NCI-H774 (cell line): ENCODE measurements around the gene TANGO2.
"Not testable (repeated sequence)": the region's sequence is repeated elsewhere in the genome, so short reads cannot be mapped to it uniquely, and the experiment has no call there.

ENCODE experiments used
- DNase-seq: peaks from one replicate; lab custom pipeline; 2025; lab: John Stamatoyannopoulos, UW

The TANGO2 gene

DNA sequence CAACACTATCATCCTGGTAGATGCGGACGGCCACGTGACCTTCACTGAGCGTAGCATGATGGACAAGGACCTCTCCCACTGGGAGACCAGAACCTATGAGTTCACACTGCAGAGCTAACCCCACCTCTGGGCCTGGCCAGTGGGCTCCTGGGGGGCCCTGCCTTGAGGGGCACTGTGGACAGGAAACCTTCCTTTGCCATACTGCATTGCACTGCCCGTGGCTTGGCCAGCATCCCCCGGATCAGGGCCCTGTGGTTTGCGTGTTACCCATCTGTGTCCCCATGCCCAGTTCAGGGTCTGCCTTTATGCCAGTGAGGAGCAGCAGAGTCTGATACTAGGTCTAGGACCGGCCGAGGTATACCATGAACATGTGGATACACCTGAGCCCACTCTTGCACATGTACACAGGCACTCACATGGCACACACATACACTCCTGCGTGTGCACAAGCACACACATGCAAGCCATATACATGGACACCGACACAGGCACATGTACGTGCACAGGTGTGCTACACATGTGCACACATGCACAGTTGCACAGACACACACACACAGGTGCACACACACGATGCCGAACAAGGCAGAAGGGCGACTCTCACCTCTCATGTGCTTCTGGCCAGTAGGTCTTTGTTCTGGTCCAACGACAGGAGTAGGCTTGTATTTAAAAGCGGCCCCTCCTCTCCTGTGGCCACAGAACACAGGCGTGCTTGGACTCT lies 43.8 kb downstream of the TANGO2 start:
- no peak for DNase-seq

DNA sequence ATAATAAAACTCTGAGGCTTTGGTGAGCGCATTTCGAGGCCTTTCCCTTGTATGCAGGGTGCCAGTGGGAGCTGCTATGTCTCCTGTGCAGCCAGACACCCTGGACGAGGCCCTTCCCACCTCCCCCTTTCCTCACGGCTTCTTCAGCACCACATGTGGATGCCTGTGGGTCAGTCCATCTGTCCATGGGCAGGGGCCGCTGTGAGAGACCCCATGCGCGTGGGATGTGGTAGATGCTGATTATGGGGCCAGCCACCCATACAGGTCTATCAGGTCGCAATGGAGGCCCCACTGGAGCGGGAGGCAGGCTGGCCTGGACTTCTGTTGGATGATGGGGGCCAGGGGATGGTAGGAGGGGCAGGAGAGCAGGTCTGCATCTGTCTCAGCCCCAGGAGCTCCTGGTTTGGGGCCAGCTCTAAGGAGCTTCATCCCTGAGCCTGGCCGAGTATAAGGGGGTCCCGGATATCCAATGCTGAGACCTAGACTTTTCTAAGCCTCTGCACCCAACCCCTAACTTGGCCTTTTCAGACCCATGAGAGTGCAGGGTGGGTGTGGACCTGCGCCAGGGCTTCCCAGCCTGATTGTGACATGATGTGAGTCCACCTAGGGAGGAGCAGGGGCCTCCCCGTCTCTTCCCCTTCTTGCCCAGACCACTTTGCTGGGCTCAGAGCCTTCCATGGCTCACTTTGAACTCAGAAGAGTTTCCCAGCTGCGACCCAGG lies 45.1 kb downstream of the TANGO2 start:
- no peak for DNase-seq

DNA sequence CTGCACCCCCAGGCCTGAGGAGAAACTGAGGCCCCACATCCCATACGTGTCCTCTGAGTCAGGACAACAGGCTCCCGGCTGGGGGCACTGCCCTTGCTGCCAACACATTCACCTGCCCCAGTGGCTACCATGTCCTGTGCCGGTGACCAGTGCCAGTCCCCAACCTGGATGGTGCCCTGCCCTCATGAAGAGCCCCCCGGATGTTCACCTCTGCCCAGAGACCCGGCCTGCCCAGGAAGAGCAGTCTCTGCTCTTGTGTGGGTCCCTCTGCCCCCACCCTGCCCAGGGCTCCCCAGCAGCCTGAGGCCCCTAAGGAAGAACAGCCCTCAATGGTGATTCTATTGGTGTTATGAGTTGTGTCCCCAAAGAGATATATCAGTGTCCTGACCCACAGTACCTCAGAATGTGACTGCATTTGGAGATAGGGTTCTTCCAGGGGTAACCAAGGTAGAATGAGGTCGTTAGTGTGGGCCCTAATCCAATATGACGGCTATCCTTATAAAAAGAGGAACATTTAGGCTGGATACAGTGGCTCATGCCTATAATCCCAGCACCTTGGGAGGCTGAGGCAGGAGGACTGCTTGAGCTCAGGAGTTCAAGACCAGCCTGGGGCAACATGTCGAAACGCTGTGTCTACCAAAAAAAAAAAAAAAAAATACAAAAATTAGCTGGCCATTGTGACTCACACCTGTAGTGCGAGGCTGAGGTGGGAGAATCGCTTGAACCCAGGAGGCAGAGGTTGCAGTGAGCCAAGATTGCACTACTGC lies 45.9 kb downstream of the TANGO2 start:
- DNase-seq: no peak

DNA sequence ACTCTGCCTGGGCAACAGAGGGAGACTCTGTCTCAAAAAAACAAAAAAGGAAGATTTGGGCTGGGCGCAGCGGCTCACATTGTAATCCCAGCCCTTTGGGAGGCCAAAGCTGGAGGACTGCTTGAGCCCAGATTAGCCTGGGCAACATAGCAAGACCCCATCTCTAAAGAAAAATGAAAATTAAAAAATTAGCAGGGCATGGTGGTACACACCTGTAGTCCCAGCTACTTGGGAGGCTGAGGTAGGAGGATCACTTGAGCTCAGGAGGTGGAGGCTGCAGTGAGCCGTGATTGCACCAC lies 46.4 kb downstream of the TANGO2 start:
- not testable (repeated sequence) for DNase-seq

DNA sequence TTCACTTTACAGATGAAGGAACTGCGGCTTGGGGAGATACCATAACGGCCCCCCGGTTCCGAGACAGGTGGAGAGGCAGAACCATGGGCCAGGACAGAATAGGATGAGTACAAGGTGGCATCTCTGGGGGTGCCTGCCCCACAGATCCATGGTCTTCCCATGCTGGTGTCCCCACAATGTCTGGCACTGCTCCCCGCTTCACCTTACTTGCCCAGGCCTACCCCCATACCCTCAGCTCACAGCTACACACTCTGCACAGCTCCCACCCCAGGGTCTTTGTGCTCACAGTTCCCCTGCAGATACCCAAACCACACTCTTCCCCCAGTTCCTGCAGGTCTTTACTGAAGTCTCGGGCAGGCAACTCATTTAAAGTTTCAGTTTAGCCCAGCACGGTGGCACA lies 47.7 kb downstream of the TANGO2 start:
- DNase-seq: no peak

DNA sequence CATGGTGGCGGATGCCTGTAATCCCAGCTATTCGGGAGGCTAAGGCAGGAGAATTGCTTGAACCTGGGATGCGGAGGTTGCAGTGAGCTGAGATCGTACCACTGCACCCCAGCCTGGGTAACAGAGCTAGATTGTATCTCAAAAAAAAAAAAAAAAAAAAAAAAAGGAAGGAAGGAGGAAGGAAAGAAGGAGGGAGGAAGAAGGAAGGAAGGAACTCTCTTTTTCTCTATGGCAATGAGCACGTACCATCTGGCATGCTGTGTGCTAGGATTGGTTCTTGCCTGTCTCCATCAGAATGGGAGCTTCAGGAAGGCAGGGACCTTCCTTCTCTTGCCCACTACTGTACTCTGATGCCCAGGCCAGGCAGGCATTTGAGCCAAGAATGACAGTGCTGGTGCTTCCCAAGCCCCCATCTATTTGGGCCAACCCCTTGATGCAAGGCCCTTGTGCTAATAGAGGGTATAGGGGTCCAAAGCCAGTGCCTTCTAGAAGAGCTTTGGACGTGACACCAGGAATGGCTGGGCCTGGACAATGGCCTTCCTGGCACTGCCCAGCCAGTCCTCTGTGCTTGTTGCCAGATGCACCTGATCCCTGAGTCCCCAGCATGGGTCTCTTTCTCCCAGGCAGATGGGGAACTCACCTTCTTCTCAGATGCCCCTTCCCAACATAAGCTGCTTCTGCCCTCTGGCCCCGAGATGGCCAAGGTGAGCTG lies 48.6 kb downstream of the TANGO2 start:
- no peak for DNase-seq

DNA sequence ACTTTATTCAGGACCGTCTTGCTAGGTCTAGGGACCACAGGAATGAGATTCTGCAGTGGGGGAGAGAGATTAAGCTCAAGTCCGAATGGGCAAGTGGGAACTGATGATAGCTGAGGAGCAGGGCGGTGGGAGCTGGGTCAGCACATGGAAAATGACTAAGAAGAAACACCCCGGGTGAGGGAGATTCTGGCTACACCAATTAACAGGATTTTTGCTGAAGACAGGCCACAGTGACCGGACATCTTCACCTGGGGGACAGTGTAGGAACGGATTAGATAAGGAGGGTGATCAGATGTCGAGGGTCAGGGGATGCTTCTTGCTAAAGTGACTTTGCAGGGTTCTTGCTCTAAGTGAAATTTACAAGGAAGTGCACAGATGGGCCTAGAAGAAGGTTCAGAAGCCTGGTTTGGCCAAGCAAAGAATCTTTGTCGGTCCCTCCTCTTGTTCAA lies 50.6 kb downstream of the TANGO2 start:
- no peak for DNase-seq

DNA sequence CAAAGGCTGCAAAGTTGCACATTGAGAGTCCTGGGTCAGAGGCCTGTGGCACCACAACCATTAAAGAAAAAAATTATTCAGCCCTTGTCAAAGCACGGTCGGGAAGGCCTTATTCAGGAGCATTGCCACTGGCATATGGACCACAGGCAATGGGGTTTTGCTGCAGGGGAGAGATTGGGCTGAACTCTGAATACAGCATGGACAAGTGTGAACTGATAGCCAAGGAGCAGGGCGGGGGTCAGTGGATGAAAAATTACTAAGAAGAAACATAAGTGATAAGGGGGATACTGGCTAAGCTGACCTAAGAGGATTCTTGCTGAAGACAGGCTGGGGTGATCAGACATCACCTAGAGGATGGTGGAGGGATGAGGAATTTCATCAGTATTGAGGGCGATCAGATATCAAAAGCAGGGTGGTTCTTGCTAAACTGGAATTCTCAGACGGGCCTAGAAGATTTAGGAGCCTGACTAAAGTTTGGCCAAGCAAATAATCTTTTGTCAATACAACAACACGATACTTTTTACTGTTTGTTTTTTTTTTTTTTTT lies 55.8 kb downstream of the TANGO2 start:
- no peak for DNase-seq

DNA sequence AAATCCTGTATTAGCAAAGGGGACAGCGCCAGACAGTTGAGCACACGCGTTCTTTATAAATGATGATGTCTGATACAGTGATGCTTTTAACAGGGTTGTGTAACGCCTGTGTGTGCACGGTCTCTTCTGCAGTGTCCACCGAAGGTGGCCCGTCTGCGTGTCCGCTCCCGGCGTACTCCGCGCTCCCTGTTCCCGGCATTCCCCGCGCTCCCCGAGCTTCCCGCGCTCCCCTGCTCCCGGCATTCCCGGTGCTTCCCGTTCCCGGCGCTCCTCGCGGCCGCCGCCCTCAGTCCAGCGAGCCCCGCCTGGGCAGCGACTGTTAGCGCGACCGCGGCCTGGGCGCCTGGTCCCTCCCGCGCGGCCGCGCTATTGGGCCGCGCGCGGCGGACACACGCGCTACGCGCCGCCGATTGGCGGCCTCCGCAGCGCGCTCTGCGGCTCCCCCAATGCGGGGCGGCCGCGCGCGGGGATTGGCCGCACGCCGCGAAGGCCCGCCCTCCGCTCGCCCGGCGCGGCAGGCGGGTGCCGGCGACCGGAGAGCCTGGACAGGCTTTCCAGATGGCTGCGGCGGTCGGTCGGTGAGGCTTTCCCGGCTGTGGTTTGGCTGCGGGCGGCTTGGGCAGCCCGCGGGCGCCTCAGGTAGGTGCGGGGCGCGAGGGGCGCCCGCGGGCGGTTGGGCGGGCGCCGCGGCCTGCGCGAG lies 59.0 kb downstream of the TANGO2 start, which contains the start of gene DGCR8:
TSS of gene DGCR8 (plus strand) at position 497 of the 700 bp plus-strand sequence. CDS start 5,723 bp downstream, outside the sequence.
- DNase-seq: peak; percentile 96

DNA sequence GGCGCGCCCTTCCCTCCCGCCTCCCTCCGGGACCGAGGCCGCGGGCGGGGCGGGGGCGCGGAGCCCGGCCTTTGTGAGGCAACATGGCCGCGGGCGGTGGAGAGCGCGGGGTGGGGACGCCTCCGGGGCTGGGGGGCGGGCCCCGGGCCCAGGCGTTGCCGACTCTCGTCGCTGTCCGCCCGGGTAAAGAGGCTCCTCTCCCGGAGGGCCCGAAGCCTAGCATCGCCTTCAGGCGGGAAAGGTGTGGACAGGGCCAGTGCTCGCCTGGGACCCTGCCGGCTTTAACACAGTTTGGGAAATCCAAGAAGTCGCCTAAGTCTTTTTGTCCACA lies 59.5 kb downstream of the TANGO2 start:
- peak; percentile 64 for DNase-seq

DNA sequence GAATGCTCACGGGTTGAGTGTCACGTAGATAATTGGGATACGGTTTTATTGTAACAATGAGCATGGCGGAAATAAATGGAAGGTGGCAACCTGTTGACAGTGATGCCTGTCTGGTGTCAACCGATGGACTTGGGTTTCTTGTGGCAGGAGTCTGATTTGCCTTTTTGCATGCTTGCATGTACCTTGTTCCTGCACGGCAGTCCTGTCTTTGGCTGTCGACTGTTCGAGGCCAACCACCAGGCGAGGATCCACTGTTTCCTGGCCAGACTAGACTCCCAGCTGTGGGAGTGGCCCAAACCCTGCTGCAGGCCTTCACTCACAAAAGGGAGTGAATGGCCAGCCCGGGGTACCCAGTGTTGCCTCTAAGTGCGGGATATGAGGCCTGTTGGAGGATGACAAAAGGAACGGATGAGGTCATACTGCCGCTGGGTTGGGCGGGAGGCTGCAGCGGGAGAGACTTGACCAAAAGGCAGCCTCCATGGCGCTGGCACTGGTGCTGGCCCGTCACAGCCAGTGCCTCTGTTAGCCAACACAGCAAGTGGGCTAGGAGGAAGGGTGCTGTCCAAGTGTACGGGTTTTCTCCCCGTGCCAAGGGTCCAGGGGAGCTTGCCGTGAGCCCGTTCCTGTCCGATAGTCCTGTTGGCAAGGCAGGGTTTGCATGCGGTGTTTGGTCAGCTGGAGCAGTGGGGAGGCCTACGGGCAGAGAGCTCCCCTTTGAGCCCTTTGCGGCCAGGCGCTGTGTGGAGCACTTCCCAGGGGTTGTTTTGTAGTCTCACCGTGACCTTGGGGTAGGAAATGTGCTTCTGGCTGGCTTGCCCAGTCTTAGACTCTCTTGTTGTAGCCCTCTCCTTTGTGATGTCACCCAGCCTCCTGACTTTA lies 60.1 kb downstream of the TANGO2 start:
- peak; percentile 22 for DNase-seq

DNA sequence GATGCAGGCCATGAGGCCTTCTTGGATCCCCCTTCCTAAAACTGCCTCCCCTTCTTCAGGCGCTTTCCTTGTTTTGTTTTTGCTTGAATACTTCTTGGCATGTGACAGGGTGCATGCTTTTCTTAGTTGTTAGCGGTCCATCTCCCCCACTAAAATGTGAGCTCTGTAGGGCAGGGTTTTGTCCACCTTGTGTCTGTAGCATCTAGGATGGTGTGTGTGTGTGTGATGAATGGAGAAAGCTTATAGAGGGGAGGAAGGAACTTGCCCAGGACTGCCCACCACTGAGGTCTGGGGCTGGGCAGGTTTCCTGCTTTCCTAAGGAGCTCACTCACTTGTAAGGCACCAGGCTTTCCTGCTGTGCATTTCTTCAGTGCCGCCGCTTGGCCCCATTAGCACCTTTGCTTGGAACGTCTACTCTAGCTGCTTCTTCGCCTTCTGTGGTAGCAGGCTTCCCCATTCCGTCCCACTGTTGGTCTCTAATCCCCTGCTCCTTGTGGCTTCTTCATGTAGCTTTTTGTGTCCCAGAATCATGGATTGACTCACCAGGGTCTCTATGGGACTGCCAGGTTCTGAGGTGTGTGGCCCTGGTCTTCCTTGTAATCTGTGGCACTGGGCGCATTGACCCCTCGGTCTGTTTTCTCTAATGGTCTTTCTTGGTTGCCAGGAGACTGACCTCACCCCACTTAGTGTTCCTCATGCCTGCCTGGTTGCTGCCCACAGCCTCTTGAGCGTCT lies 62.4 kb downstream of the TANGO2 start:
- DNase-seq: no peak

DNA sequence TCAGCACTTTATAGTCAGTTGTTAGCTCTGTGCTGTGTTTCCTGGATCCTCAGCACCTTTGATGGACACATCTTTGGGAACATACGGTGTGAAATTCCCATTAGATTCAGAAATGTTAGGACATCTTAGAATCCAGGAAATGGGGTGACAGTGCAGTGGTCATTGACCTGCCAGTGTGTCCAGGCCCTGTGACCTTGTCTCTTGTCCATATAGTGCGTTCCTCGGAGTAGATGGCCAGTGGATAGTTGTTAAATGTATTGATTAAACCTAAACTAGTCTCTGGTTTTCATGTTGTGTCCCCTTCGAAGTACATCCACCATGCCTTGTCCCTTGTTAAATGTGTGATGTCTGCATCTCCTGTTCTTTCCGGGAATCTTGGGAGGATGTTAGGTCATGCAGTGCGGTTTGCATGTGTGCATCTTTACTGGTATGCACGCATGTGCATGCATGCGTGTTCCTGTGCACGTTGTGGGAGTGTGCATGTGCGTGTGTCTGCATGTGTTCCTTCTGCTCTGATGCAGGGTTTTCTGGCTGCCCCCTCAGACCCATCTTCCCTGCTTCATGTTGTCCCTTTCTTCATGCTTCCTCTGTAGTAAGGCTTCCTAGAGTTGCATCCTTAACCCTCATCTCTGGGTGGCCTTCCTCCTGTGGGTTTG lies 63.1 kb downstream of the TANGO2 start:
- DNase-seq: no peak

DNA sequence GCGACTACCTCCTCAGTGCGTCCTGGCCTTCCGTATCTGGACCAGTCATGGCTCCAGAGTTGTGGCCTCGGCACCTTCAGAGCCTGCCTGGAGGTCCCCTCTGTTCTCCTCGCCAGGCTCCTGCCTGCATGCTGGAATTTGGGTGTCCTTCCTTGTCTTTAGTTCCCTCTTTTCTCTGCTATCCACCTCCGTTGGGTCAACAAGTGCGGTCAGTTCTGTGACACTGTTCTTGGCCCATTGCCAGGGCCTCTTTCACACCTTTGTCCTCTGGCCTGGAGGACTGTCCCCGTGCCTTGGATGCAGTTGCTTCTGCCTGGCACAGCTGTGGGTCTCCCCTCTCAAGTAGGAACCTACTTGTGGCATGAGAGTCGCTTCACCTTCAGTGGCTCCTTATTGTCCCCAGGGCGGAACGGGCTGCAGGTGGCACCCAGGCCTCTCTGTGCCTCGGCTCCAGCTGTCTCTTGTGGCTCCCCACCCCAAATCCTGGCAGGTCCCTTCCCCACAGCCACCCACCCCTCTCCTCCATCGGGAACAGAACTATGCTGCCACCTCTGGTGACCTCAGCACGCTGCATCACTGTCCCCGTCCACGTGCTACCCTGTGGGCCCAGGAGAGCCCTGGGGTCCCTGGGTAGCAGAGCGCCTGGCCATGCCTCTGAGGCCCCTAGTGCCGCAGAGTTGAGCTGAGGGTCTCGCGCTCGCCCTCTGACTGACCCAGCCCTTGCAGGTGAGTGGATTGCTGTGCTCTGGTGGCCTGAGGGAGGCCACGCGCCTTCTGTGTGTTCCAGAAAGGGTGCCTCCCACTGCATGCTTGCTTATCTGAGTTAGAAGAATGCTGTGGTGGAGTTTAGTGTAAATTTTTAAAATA lies 63.9 kb downstream of the TANGO2 start:
- DNase-seq: no peak

DNA sequence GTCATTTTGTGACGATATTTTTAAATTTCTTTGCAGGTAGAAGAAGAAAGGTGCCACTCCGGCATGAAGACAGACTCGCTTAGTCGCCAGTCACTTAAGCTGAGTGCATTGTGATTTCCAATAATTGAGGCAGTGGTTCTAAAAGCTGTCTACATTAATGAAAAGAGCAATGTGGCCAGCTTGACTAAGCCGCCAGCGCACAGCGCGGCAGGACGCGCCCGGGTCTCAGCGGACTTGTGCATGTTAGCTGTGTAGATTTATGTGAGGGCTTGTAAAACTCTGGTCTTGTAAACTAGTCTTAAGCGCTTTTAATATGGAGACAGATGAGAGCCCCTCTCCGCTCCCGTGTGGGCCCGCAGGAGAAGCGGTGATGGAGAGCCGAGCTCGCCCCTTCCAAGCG lies 64.7 kb downstream of the TANGO2 start:
- no peak for DNase-seq

DNA sequence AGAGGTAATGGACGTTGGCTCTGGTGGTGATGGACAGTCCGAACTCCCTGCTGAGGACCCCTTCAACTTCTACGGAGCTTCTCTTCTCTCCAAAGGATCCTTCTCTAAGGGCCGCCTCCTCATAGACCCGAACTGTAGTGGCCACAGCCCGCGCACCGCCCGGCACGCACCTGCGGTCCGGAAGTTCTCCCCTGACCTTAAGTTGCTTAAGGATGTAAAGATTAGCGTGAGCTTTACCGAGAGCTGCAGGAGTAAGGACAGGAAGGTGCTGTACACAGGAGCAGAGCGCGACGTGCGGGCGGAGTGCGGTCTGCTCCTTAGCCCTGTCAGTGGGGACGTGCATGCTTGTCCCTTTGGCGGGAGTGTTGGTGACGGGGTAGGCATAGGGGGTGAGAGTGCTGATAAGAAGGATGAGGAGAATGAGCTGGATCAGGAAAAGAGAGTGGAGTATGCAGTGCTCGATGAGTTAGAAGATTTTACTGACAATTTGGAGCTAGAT lies 65.2 kb downstream of the TANGO2 start:
- no peak for DNase-seq

DNA sequence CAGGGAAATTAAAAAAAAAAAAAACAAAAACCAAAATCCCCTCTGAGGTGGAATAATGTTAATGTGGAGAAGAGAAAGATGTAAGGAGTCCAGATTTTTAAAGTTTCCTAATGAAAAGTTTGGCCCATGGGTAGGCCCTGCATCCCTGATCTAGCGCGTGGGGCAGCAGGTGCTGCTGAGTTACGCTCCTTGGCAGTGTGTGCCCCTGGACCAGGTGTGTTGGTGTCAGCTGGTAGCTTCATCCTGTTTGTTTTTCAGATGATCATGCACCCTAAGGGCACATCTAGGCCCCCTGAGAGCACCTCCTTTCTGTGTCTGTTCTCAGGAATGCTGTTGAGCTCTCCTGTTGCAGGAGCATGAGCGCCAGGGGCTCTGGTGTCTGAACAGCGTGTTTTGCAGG lies 65.9 kb downstream of the TANGO2 start:
- no peak for DNase-seq
